ENCODE data around the gene FAM118A. TPM values are rescaled to one million over a fixed set of nuclear protein-coding genes. Genes with fewer than 3 reads are reported as not detected.

The FAM118A gene
- total RNA-seq, 1 donor from 2014 or later, result 18.3 TPM

DNA sequence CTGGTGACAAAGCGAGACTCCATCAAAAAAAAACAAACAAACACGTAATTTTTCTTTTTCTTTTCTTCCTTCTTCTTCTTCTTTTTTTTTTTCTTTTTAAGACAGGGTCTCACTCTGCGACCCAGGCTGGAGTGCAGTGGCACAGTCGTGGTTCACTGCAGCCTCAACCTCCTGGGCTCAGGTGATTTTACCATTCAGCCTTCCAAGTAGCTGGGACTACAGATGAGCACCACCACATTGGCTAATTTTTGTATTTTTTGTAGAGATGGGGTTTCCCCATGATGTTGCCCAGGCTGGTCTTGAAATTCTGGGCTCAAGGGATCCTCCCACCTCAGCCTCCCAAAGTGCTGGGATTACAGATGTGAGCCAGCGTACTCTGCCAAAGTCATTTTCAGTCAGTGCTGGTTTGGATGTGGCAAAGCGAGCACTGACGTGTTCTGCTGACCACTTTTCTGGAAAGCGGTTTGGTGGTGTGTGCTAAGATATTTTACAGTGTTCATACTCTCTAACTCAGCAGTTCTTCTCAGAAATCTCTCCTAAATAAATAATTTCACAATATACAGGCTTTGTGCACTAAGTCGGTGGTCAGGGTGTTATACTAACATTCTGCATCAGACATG, 10.7 kb downstream of the FAM118A start:
- H3K27ac ChIP-seq (ENCODE audit: low read depth, low read length), result no peak overlapping the region
- no peak for FAIRE-seq

DNA sequence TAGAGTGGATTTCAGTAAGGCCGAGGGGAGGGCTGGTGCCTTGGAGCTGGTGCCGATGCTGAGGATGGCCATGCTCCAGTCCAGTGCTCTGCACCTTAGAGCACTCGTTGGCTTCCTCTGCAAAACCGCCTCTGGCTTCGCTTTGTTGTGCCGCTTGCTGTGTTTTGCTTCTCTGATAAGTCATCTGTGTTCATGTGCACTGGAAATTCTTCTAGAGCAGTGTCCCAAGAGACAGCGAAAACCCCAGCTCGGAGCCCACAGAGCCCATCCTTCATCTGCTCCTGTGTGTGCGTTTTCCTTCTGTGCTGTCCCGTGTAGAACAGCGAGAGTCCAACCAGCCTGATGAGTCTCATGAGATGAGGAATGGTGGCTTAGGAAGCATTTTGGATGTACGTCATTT, 12.1 kb downstream of the FAM118A start:
- H3K4me1 Mint-ChIP-seq (ENCODE audit: low read depth, unreplicated experiment), result peaks cover 28% of the 10 kb centered on the region
- H3K36me3 Mint-ChIP-seq (ENCODE audit: low read depth, unreplicated experiment), result peaks cover 20% of the 10 kb centered on the region

More for the DNA sequence above, 10.7 kb downstream of the FAM118A start:
- TF ChIP-seq EZH2 (IDR thresholded peaks at IDR 0.05; ENCODE audit: insufficient read depth, low read length), result no peak
- TF ChIP-seq, protein P1, sequence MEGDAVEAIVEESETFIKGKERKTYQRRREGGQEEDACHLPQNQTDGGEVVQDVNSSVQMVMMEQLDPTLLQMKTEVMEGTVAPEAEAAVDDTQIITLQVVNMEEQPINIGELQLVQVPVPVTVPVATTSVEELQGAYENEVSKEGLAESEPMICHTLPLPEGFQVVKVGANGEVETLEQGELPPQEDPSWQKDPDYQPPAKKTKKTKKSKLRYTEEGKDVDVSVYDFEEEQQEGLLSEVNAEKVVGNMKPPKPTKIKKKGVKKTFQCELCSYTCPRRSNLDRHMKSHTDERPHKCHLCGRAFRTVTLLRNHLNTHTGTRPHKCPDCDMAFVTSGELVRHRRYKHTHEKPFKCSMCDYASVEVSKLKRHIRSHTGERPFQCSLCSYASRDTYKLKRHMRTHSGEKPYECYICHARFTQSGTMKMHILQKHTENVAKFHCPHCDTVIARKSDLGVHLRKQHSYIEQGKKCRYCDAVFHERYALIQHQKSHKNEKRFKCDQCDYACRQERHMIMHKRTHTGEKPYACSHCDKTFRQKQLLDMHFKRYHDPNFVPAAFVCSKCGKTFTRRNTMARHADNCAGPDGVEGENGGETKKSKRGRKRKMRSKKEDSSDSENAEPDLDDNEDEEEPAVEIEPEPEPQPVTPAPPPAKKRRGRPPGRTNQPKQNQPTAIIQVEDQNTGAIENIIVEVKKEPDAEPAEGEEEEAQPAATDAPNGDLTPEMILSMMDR (IDR thresholded peaks at IDR 0.05; ENCODE audit: insufficient read depth, low read depth, low read length), result no peak
- H3K4me1 Mint-ChIP-seq (ENCODE audit: low read depth, unreplicated experiment), result peaks cover 28% of the 10 kb centered on the region
- Histone ChIP-seq H3K4me2 (ENCODE audit: low read length) (no peak overlapping the region), H3K27me3 (ENCODE audit: insufficient read depth, low read length) (no peaks in the 10 kb centered on the region), H3K4me3 (ENCODE audit: insufficient read depth, low read depth, low read length) (no peak overlapping the region), H3K9ac (ENCODE audit: low read length) (no peak overlapping the region), H3K9me3 (ENCODE audit: insufficient read depth, low read depth, low read length) (no peaks in the 10 kb centered on the region), H3K36me3 (ENCODE audit: insufficient read depth, low read length) (peaks cover 11% of the 10 kb centered on the region), H3K4me1 (ENCODE audit: insufficient read depth, low read length) (peaks cover 26% of the 10 kb centered on the region), H2AFZ (ENCODE audit: low read depth, low read length) (no peak overlapping the region), H3K79me2 (ENCODE audit: insufficient read depth, low read length) (peaks cover 55% of the 10 kb centered on the region), H4K20me1 (ENCODE audit: insufficient read depth, low read length) (peaks cover 14% of the 10 kb centered on the region)
- no peaks in the 10 kb centered on the region for H3K9me3 Mint-ChIP-seq (ENCODE audit: unreplicated experiment)
- no peak overlapping the region for H3K27ac Mint-ChIP-seq (ENCODE audit: unreplicated experiment)
- peaks cover 16% of the 10 kb centered on the region for H3K36me3 Mint-ChIP-seq (ENCODE audit: low read depth, unreplicated experiment)
- H3K27me3 Mint-ChIP-seq (ENCODE audit: low read depth, unreplicated experiment), result no peaks in the 10 kb centered on the region
- peak overlapping the region; percentile 28 for H3K4me3 Mint-ChIP-seq (ENCODE audit: unreplicated experiment)
- DNase-seq (ENCODE audit: low read depth), result no peak

More for the DNA sequence above, 12.1 kb downstream of the FAM118A start:
- Histone ChIP-seq H3K27ac (ENCODE audit: low read depth, low read length) (no peak overlapping the region), H3K79me2 (ENCODE audit: insufficient read depth, low read length) (peaks cover 42% of the 10 kb centered on the region), H3K36me3 (ENCODE audit: insufficient read depth, low read length) (peaks cover 11% of the 10 kb centered on the region), H3K4me1 (ENCODE audit: insufficient read depth, low read length) (peaks cover 26% of the 10 kb centered on the region), H3K9me3 (ENCODE audit: insufficient read depth, low read depth, low read length) (no peaks in the 10 kb centered on the region), H2AFZ (ENCODE audit: low read depth, low read length) (no peak overlapping the region), H3K27me3 (ENCODE audit: insufficient read depth, low read length) (no peaks in the 10 kb centered on the region), H4K20me1 (ENCODE audit: insufficient read depth, low read length) (peaks cover 18% of the 10 kb centered on the region), H3K4me3 (ENCODE audit: insufficient read depth, low read depth, low read length) (no peak overlapping the region), H3K4me2 (ENCODE audit: low read length) (no peak overlapping the region), H3K9ac (ENCODE audit: low read length) (no peak overlapping the region)
- DNase-seq (ENCODE audit: low read depth), result no peak
- Mint-ChIP-seq H3K27me3 (ENCODE audit: low read depth, unreplicated experiment) (no peaks in the 10 kb centered on the region), H3K27ac (ENCODE audit: unreplicated experiment) (no peak overlapping the region), H3K9me3 (ENCODE audit: unreplicated experiment) (no peaks in the 10 kb centered on the region), H3K4me3 (ENCODE audit: unreplicated experiment) (no peak overlapping the region)
- FAIRE-seq, result no peak
- TF ChIP-seq, protein P1 (IDR thresholded peaks at IDR 0.05; ENCODE audit: insufficient read depth, low read depth, low read length), result no peak
- no peak for TF ChIP-seq EZH2 (IDR thresholded peaks at IDR 0.05; ENCODE audit: insufficient read depth, low read length)

Data from astrocyte (in vitro differentiated cells and primary cell).